Thyroid gland (tissue), 4 donors: ENCODE measurements around the gene DUSP18. TPM values are rescaled to one million over a fixed set of nuclear protein-coding genes. Genes with fewer than 3 reads are reported as not detected.

Source experiments
- DNase-seq, 2 donors: peaks; one replicate each; pipeline ENCODE4 v3.0.0-alpha.2; 2019
- H3K27ac ChIP-seq, 3 donors: fragments of 200-600 bp; sonication (generic); 1 replicate in 2 of 3; 2 replicates in 1 of 3; pipeline ENCODE4 v1.5.1; 2016 to 2019; ENCODE audit warnings: mild to moderate bottlenecking in 1 of 3, moderate library complexity in 1 of 3
- H3K27me3 ChIP-seq: fragments of 200-600 bp; sonication (generic); one replicate; pipeline ENCODE4 v1.5.1; 2019
- H3K36me3 ChIP-seq, 2 donors: fragments of 200-600 bp; sonication (generic); one replicate each; pipeline ENCODE4 v1.5.1; 2016 to 2019
- H3K4me1 ChIP-seq, 2 donors: fragments of 200-600 bp; sonication (generic); one replicate each; pipeline ENCODE4 v1.5.1; 2017 to 2019
- H3K4me3 ChIP-seq, 3 donors: fragments of 200-600 bp; sonication (generic); replicated peaks in 1 of 3; 1 replicate in 2 of 3; 2 replicates in 1 of 3; pipeline ENCODE4 v1.5.1; 2016; ENCODE audit warnings: mild to moderate bottlenecking in 1 of 3
- H3K9me3 ChIP-seq: fragments of 200-600 bp; sonication (generic); one replicate; pipeline ENCODE4 v1.5.1; 2017
- CTCF ChIP-seq, 6 experiments: fragments of 200-600 bp in 3 of 6; fragments of 450-650 bp in 3 of 6; sonication (generic) in 3 of 6; IDR thresholded peaks; one replicate each; pipeline ENCODE4 v1.5.1; 2016 to 2019; ENCODE audit warnings: antibody characterized with exemption in 6 of 6, mild to moderate bottlenecking in 2 of 6, inconsistent platforms in 1 of 6, moderate library complexity in 1 of 6
- POLR2A ChIP-seq, 2 donors: fragments of 450-650 bp; IDR thresholded peaks; one replicate each; pipeline ENCODE4 v1.6.1; 2017; ENCODE audit warnings: antibody characterized with exemption in 2 of 2, mild to moderate bottlenecking in 2 of 2, moderate library complexity in 1 of 2
- WGBS, 2 donors: methylation state at CpG; one replicate each; pipeline ENCODE4 v1.1.5; 2017; 5-methylcytosine and 5-hydroxymethylcytosine counted together
- intact Hi-C: fragments of 100-400 bp; cut with DNase I; formaldehyde crosslinking; loops from one replicate; pipeline ENCODE4 v1.15.1; 2023
- total RNA-seq, 4 donors: library from RNA; depleted of rRNA; stranded (reverse); fragments of >200 nt; gene quantifications; one replicate each; pipeline ENCODE4 v1.2.3, GENCODE V29; 2016

The DUSP18 gene
- total RNA-seq, 4 donors from 2014 or later, result 6.9 to 8.4 (median 7.3) TPM

GRCh38 chr22:30617819-30618218 is 49.9 kb downstream of the DUSP18 start:
- intact Hi-C loops, result no loop called here
- Histone ChIP-seq H3K4me1 (no peaks in the 10 kb centered on the region), H3K27me3 (no peaks in the 10 kb centered on the region), H3K27ac (no peak overlapping the region), H3K36me3 (peaks cover 12 to 17% of the 10 kb centered on the region in 2 donors), H3K4me3 (no peak overlapping the region), H3K9me3 (no peaks in the 10 kb centered on the region)
- DNase-seq, result no peak
- TF ChIP-seq POLR2A (IDR thresholded peaks at IDR 0.05) (no peak), CTCF (IDR thresholded peaks at IDR 0.05) (no peak)
- WGBS, 2 donors, result 92 to 93% methylated on average over 6 of the region's 6 CpGs

GRCh38 chr22:30615543-30615954 is 52.1 kb downstream of the DUSP18 start:
- Histone ChIP-seq H3K27me3 (no peaks in the 10 kb centered on the region), H3K9me3 (no peaks in the 10 kb centered on the region), H3K27ac (no peak overlapping the region), H3K4me1 (no peaks in the 10 kb centered on the region), H3K36me3 (peaks cover 12 to 19% of the 10 kb centered on the region in 2 donors), H3K4me3 (no peak overlapping the region)
- TF ChIP-seq POLR2A (IDR thresholded peaks at IDR 0.05) (no peak), CTCF (IDR thresholded peaks at IDR 0.05) (no peak)
- intact Hi-C loops, result no loop called here
- no peak for DNase-seq
- 83 to 86% methylated on average over 6 to 7 of the region's 7 CpGs for WGBS, 2 donors

DNA sequence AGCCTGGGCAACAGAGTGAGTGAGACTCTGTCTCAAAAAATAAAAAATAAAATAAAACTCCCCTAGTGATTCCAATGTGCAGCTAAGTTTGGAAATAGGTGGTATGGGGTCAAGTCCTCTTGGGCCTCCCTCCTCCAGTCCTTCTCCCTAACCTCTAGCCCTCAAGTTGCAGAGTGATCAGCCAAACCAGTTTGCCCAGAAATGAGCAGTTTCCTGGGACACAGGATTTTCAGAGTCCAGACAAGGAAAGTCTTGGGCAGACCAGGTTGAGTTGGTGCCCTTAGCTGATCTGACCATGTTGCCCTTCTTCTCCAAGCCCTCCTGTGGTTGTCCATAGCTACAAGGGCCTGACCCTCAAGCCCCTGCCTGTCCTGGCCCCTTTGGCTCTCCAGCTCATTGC is 52.8 kb downstream of the DUSP18 start:
- TF ChIP-seq CTCF (IDR thresholded peaks at IDR 0.05) (no peak), POLR2A (IDR thresholded peaks at IDR 0.05) (no peak)
- H3K4me3 ChIP-seq, result no peak overlapping the region
- H3K4me1 ChIP-seq, result no peaks in the 10 kb centered on the region
- no peaks in the 10 kb centered on the region for H3K27me3 ChIP-seq
- peaks cover 12 to 16% of the 10 kb centered on the region in 2 donors for H3K36me3 ChIP-seq
- DNase-seq, result no peak
- no peaks in the 10 kb centered on the region for H3K9me3 ChIP-seq
- intact Hi-C loops, result no loop called here
- no peak overlapping the region for H3K27ac ChIP-seq

- Histone ChIP-seq H3K4me1 (no peaks in the 10 kb centered on the region), H3K9me3 (no peaks in the 10 kb centered on the region), H3K27me3 (no peaks in the 10 kb centered on the region), H3K36me3 (peaks cover 12 to 14% of the 10 kb centered on the region in 2 donors), H3K27ac (no peak overlapping the region), H3K4me3 (no peak overlapping the region)
- 99% methylated on average over 6 to 7 of the region's 7 CpGs for WGBS, 2 donors
- TF ChIP-seq POLR2A (IDR thresholded peaks at IDR 0.05), result no peak
- TF ChIP-seq CTCF (IDR thresholded peaks at IDR 0.05), result no peak
- intact Hi-C loops, result no loop called here
- no peak for DNase-seq
Observed at GRCh38 chr22:30614268-30614667, 53.4 kb downstream of the DUSP18 start.

DNA sequence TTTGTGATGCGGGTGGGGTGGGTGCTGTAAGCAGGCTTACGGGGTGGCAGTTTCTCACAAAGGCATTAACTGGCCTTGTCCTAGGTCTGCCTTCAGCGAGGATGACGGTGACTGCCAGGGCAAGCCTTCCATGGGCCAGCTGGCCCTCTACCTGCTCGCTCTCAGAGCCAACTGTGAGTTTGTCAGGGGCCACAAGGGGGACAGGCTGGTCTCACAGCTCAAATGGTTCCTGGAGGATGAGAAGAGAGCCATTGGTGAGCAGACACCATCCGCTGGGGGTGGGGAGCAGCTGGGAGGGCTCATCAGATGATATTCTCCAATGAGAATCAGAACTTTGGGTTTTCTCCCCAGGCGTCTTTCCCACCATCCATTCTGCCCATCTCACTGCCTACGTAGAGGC is 54.9 kb downstream of the DUSP18 start:
- Histone ChIP-seq H3K27me3 (no peaks in the 10 kb centered on the region), H3K4me1 (peaks cover 5 to 10% of the 10 kb centered on the region in 2 donors), H3K36me3 (peaks cover 3 to 12% of the 10 kb centered on the region in 2 donors), H3K4me3 (no peak overlapping the region), H3K27ac (no peak overlapping the region), H3K9me3 (no peaks in the 10 kb centered on the region)
- intact Hi-C loops, result no loop called here
- WGBS, 2 donors, result 93 to 96% methylated on average over 8 of the region's 8 CpGs
- TF ChIP-seq CTCF (IDR thresholded peaks at IDR 0.05) (no peak), POLR2A (IDR thresholded peaks at IDR 0.05) (no peak)
- DNase-seq, result no peak

Other genes starting within 250 kb of the DUSP18 start
- gene MTFP1, start 242.1 kb downstream of the DUSP18 start, total RNA-seq, result 10 to 100 TPM in 3 of 4 donors, 1 to 10 TPM in 1; 5.8 to 25.7 (median 14.4) TPM
- 1 to 10 TPM in 1 of 4 donors, not detected in 3; 1.5 TPM for gene SEC14L3, start 195.9 kb downstream of the DUSP18 start, total RNA-seq
- gene SEC14L4, start 162.2 kb downstream of the DUSP18 start, total RNA-seq, result under 1 TPM in 3 of 4 donors, not detected in 1; 0.13 to 0.39 (median 0.22) TPM
- gene SEC14L6, start 121.1 kb downstream of the DUSP18 start, total RNA-seq, result under 1 TPM in 1 of 4 donors, not detected in 3; 0.11 TPM
- 1 to 10 TPM in 1 of 4 donors, under 1 TPM in 2, not detected in 1; 0.50 to 1.4 (median 0.67) TPM for gene GAL3ST1, start 93.2 kb downstream of the DUSP18 start, total RNA-seq
- gene PES1, start 76.0 kb downstream of the DUSP18 start, total RNA-seq, result 10 to 100 TPM; 36.6 to 62.4 (median 47.9) TPM
- gene TCN2, start 60.7 kb downstream of the DUSP18 start, total RNA-seq, result 10 to 100 TPM; 26.3 to 55.1 (median 41.4) TPM
- 1 to 10 TPM; 3.7 to 6.3 (median 5.0) TPM for gene SLC35E4, start 32.1 kb downstream of the DUSP18 start, total RNA-seq
- 10 to 100 TPM in 3 of 4 donors, 1 to 10 TPM in 1; 7.8 to 13.4 (median 11.5) TPM for gene OSBP2, start 27.0 kb upstream of the DUSP18 start, total RNA-seq